GM21717 (cell line): ENCODE measurements around the gene ITGA1.

Experiments
- ATAC-seq: cut with Tn5 transposase; IDR thresholded peaks from one replicate; pipeline ENCODE4 v1.9.1; 2021; ENCODE audit warnings: mild to moderate bottlenecking, moderate library complexity; ENCODE audit not compliant: unreplicated experiment

ITGA1 gene

GRCh38 chr5:52771343-52772039 lies 16.2 kb upstream of the ITGA1 start:
- peak; percentile 97 for ATAC-seq

- no peak for ATAC-seq
These were observed 15.0 kb upstream of the ITGA1 start for GRCh38 chr5:52772668-52773067.

GRCh38 chr5:52773342-52773741 lies 14.4 kb upstream of the ITGA1 start:
- ATAC-seq, result no peak

GRCh38 chr5:52774005-52774410 lies 13.7 kb upstream of the ITGA1 start:
- no peak for ATAC-seq

- ATAC-seq, result no peak
These were observed 11.6 kb upstream of the ITGA1 start for GRCh38 chr5:52776116-52776515.

- ATAC-seq, result no peak
These were observed 10.5 kb upstream of the ITGA1 start for GRCh38 chr5:52777186-52777585.

GRCh38 chr5:52778781-52779180 lies 8.9 kb upstream of the ITGA1 start:
- ATAC-seq, result no peak

GRCh38 chr5:52779213-52779612 lies 8.5 kb upstream of the ITGA1 start:
- no peak for ATAC-seq

GRCh38 chr5:52783226-52783959 lies 4.3 kb upstream of the ITGA1 start:
- no peak for ATAC-seq

- no peak for ATAC-seq
These were observed 3.0 kb upstream of the ITGA1 start for GRCh38 chr5:52784737-52785136.

- no peak for ATAC-seq
These were observed 1.3 kb upstream of the ITGA1 start for GRCh38 chr5:52786391-52786790.

GRCh38 chr5:52786949-52787599 lies 642 bp upstream of the ITGA1 start:
- no peak for ATAC-seq

GRCh38 chr5:52788505-52788821 lies 747 bp downstream of the ITGA1 start:
- ATAC-seq, result no peak

- ATAC-seq, result no peak
These were observed 1.7 kb downstream of the ITGA1 start for GRCh38 chr5:52789378-52789777.

- ATAC-seq, result no peak
These were observed 2.1 kb downstream of the ITGA1 start for GRCh38 chr5:52789851-52790250.

- no peak for ATAC-seq
These were observed 3.6 kb downstream of the ITGA1 start for GRCh38 chr5:52791366-52791765.

GRCh38 chr5:52794519-52794918 lies 6.8 kb downstream of the ITGA1 start:
- ATAC-seq, result no peak

GRCh38 chr5:52796031-52796430 lies 8.3 kb downstream of the ITGA1 start:
- no peak for ATAC-seq

GRCh38 chr5:52796516-52797103 lies 8.9 kb downstream of the ITGA1 start:
- ATAC-seq, result no peak

- ATAC-seq, result no peak
These were observed 11.2 kb downstream of the ITGA1 start for GRCh38 chr5:52798938-52799337.

GRCh38 chr5:52799358-52799982 lies 11.8 kb downstream of the ITGA1 start:
- ATAC-seq, result peak; percentile 20
